K562 (cell line): ENCODE results near the gene FGF22. TPM values are rescaled to one million over a fixed set of nuclear protein-coding genes. Genes with fewer than 3 reads are reported as not detected.

ENCODE experiments used
- CTBP1 ChIP-seq: fragments of 450-650 bp; IDR thresholded peaks from 2 replicates; pipeline ENCODE4 v1.6.1; 2016; ENCODE audit warnings: borderline replicate concordance
- GATA2 ChIP-seq: sonication (generic); formaldehyde crosslinking; IDR thresholded peaks from 2 replicates; pipeline ENCODE4 v1.4.0; 2020; ENCODE audit warnings: mild to moderate bottlenecking, missing genetic modification reagents
- HNRNPL ChIP-seq: fragments of 200-400 bp; formaldehyde crosslinking; IDR thresholded peaks from 2 replicates; pipeline ENCODE4 v1.6.1; 2017; ENCODE audit warnings: low read depth, mild to moderate bottlenecking, low read length
- KLF6 ChIP-seq: fragments of 250-450 bp; sonication (Bioruptor Pico); IDR thresholded peaks from 2 replicates; pipeline ENCODE4 v1.4.0; 2020; ENCODE audit warnings: mild to moderate bottlenecking, moderate library complexity, borderline replicate concordance
- L3MBTL2 ChIP-seq: fragments of 450-650 bp; IDR thresholded peaks from 2 replicates; pipeline ENCODE4 v1.6.1; 2016; ENCODE audit warnings: mild to moderate bottlenecking, moderate library complexity
- NR2C2 ChIP-seq, 2 experiments: fragments of 200-800 bp in 1 of 2; sonication (Bioruptor generic) in 1 of 2; sonication (generic) in 1 of 2; formaldehyde crosslinking in 1 of 2; IDR thresholded peaks; 2 replicates each; pipeline versions ENCODE4 v1.6.1 to v1.8.0; 2016 to 2022; ENCODE audit warnings: mild to moderate bottlenecking in 1 of 2, missing compliant biosample characterization in 1 of 2, missing genetic modification characterization in 1 of 2, missing genetic modification reagents in 1 of 2
- POLR2A ChIP-seq: fragments of 450-650 bp; conservative IDR thresholded peaks from 2 replicates; pipeline ENCODE4 v1.6.1; 2016
- POLR2AphosphoS5 ChIP-seq: IDR thresholded peaks from 2 replicates; pipeline ENCODE4 v1.6.1; 2011; ENCODE audit warnings: mild to moderate bottlenecking, low read depth, low read length, moderate library complexity; ENCODE audit not compliant: control insufficient read depth, insufficient read depth
- RBM34 ChIP-seq: fragments of 200-400 bp; formaldehyde crosslinking; IDR thresholded peaks from 2 replicates; pipeline ENCODE4 v1.6.1; 2018; ENCODE audit warnings: low read length, borderline replicate concordance; ENCODE audit not compliant: insufficient read depth
- SIX5 ChIP-seq, 2 experiments: IDR thresholded peaks; 2 replicates each; pipeline ENCODE4 v1.6.1; 2011; ENCODE audit warnings: low read length in 2 of 2, borderline replicate concordance in 1 of 2, low read depth in 1 of 2, mild to moderate bottlenecking in 1 of 2, moderate library complexity in 1 of 2; ENCODE audit not compliant: insufficient read depth in 1 of 2
- SMAD4 ChIP-seq: fragments of 250-450 bp; sonication (Bioruptor Pico); conservative IDR thresholded peaks from 2 replicates; pipeline ENCODE4 v1.8.0; 2021; ENCODE audit warnings: inconsistent platforms, mild to moderate bottlenecking, moderate library complexity
- SMARCA5 ChIP-seq: fragments of 450-650 bp; IDR thresholded peaks from 2 replicates; pipeline ENCODE4 v1.6.1; 2016
- SNRNP70 ChIP-seq: fragments of 200-400 bp; formaldehyde crosslinking; optimal IDR thresholded peaks from 2 replicates; pipeline ENCODE3; 2017; ENCODE audit warnings: low read depth, low read length
- TFE3 ChIP-seq: fragments of 450-650 bp; formaldehyde crosslinking; IDR thresholded peaks from 2 replicates; pipeline ENCODE4 v1.4.0; 2020; ENCODE audit warnings: mild to moderate bottlenecking, mixed read lengths
- ZBTB1 ChIP-seq: sonication (generic); formaldehyde crosslinking; IDR thresholded peaks from 2 replicates; pipeline ENCODE4 v1.8.1; 2023; ENCODE audit warnings: missing genetic modification reagents, low read depth, mild to moderate bottlenecking, borderline replicate concordance
- ZNF121 ChIP-seq: sonication (generic); formaldehyde crosslinking; conservative IDR thresholded peaks from 2 replicates; pipeline ENCODE4 v1.8.0; 2022; ENCODE audit warnings: missing genetic modification reagents
- ZNF133 ChIP-seq: fragments of 250-450 bp; sonication (Bioruptor Pico); IDR thresholded peaks from 2 replicates; pipeline ENCODE4 v1.4.0; 2020; ENCODE audit warnings: mild to moderate bottlenecking
- ZNF445 ChIP-seq: fragments of 250-450 bp; sonication (Bioruptor Pico); IDR thresholded peaks from 2 replicates; pipeline ENCODE4 v1.4.0; 2020; ENCODE audit warnings: low read depth, mild to moderate bottlenecking, moderate library complexity
- polyA plus RNA-seq, 8 experiments: library from polyadenylated mRNA; depleted of rRNA in 4 of 8; stranded (reverse) in 5 of 8; unstranded in 3 of 8; fragments of >200 nt; fragmentation: Nextera tagmentation in 2 of 8; fragmentation: Illumina TruSeq in 1 of 8; extraction: Ambion mirVana in 2 of 8; extraction: Trizol in 1 of 8; gene quantifications; 2 replicates each; pipeline versions ENCODE4 v1.2.1 to v1.2.3, GENCODE V29; 2011 to 2014; ENCODE audit warnings: inconsistent platforms in 1 of 8, missing spikeins in 1 of 8
- total RNA-seq, 7 experiments: library from RNA; depleted of rRNA in 6 of 7; stranded (reverse); fragments of >200 nt in 6 of 7; fragmentation: Illumina TruSeq in 2 of 7; extraction: Trizol in 2 of 7; gene quantifications; 2 replicates each; pipeline versions ENCODE4 v1.2.1 to v1.2.3, GENCODE V29; 2011 to 2021; ENCODE audit warnings: low replicate concordance in 1 of 7
- TF ChIP-seq, protein P1 (sequence below): fragments of 450-650 bp; IDR thresholded peaks from 2 replicates; pipeline ENCODE4 v1.6.1; 2016; ENCODE audit warnings: mild to moderate bottlenecking
- TF ChIP-seq, protein P2 (sequence below): sonication (generic); formaldehyde crosslinking; IDR thresholded peaks from 2 replicates; pipeline ENCODE4 v1.8.1; 2023; ENCODE audit warnings: mild to moderate bottlenecking, missing genetic modification reagents
- TF ChIP-seq, protein P3 (sequence below): sonication (generic); IDR thresholded peaks from 2 replicates; pipeline ENCODE4 v1.6.1; 2016

The FGF22 gene
- total and polyA plus RNA-seq, 9 of the 15 experiments (the other 6 are each of a cell fraction or from before 2014, with no cell fraction given): 0.14 to 2.2 (median 0.86) TPM; not detected in 4

DNA sequence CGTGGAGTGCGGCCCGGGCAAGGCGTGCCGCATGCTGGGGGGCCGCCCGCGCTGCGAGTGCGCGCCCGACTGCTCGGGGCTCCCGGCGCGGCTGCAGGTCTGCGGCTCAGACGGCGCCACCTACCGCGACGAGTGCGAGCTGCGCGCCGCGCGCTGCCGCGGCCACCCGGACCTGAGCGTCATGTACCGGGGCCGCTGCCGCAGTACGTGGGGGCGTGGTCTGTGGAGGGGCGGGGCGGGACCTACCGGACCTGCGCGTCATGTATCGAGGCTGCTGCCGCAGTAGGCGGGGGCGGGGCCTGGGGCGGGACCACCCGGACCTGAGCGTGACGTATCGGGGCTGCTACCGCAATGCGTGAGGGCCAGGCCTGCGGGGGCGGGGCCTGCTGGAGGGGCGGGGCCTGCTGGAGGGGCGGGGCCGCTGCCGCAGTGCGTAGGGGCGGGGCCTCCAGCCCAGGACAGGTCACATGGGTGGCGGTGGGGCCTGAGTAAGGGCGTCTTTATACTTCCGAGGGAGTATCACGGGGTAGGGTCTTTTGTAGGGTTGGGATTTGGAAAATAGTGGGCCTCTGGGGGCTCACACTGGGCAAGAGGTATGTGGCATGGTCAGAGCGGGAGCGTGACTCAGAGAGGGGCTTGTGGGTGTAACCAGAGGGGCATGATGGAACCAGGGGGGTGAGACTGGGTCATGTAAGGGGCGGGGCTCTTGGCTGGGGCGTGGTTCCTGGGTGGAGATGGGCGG is 40.8 kb downstream of the FGF22 start (continued):
- TF ChIP-seq, protein P1, sequence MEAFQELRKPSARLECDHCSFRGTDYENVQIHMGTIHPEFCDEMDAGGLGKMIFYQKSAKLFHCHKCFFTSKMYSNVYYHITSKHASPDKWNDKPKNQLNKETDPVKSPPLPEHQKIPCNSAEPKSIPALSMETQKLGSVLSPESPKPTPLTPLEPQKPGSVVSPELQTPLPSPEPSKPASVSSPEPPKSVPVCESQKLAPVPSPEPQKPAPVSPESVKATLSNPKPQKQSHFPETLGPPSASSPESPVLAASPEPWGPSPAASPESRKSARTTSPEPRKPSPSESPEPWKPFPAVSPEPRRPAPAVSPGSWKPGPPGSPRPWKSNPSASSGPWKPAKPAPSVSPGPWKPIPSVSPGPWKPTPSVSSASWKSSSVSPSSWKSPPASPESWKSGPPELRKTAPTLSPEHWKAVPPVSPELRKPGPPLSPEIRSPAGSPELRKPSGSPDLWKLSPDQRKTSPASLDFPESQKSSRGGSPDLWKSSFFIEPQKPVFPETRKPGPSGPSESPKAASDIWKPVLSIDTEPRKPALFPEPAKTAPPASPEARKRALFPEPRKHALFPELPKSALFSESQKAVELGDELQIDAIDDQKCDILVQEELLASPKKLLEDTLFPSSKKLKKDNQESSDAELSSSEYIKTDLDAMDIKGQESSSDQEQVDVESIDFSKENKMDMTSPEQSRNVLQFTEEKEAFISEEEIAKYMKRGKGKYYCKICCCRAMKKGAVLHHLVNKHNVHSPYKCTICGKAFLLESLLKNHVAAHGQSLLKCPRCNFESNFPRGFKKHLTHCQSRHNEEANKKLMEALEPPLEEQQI: no peak
- peak; percentile 39; the same call in 1 of the 2 replicates for TF ChIP-seq NR2C2 (CRISPR knock-in tag; IDR thresholded peaks at IDR 0.05)
- peak; percentile 50; the same call in 1 of the 2 replicates for TF ChIP-seq NR2C2 (tag; IDR thresholded peaks at IDR 0.05)
- peak; percentile 80; the same call in 1 of the 2 replicates for TF ChIP-seq L3MBTL2
- TF ChIP-seq POLR2A: peak; percentile 86
- TF ChIP-seq SMAD4 (CRISPR knock-in tag): peak; percentile 83
- TF ChIP-seq, protein P2, sequence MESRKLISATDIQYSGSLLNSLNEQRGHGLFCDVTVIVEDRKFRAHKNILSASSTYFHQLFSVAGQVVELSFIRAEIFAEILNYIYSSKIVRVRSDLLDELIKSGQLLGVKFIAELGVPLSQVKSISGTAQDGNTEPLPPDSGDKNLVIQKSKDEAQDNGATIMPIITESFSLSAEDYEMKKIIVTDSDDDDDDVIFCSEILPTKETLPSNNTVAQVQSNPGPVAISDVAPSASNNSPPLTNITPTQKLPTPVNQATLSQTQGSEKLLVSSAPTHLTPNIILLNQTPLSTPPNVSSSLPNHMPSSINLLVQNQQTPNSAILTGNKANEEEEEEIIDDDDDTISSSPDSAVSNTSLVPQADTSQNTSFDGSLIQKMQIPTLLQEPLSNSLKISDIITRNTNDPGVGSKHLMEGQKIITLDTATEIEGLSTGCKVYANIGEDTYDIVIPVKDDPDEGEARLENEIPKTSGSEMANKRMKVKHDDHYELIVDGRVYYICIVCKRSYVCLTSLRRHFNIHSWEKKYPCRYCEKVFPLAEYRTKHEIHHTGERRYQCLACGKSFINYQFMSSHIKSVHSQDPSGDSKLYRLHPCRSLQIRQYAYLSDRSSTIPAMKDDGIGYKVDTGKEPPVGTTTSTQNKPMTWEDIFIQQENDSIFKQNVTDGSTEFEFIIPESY (CRISPR knock-in tag): peak; percentile 73; the same call in 1 of the 2 replicates
- TF ChIP-seq POLR2AphosphoS5: peak; percentile 67
- TF ChIP-seq SMARCA5: no peak
- TF ChIP-seq KLF6 (CRISPR knock-in tag): peak; percentile 59; the same call in 1 of the 2 replicates
- TF ChIP-seq RBM34: no peak
- TF ChIP-seq GATA2 (CRISPR knock-in tag): no peak
- TF ChIP-seq, protein P3, sequence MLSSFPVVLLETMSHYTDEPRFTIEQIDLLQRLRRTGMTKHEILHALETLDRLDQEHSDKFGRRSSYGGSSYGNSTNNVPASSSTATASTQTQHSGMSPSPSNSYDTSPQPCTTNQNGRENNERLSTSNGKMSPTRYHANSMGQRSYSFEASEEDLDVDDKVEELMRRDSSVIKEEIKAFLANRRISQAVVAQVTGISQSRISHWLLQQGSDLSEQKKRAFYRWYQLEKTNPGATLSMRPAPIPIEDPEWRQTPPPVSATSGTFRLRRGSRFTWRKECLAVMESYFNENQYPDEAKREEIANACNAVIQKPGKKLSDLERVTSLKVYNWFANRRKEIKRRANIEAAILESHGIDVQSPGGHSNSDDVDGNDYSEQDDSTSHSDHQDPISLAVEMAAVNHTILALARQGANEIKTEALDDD: no peak
- TF ChIP-seq CTBP1: peak; percentile 99
- TF ChIP-seq ZNF445 (CRISPR knock-in tag): 0 out of 2 replicates have a peak, but pooled peaks have one; percentile 26
- no peak for TF ChIP-seq HNRNPL
- TF ChIP-seq ZNF121: no peak
- peak; percentile 49 for TF ChIP-seq TFE3 (CRISPR knock-in tag)
- TF ChIP-seq ZNF133 (CRISPR knock-in tag): 0 out of 2 replicates have a peak, but pooled peaks have one; percentile 49
- TF ChIP-seq SNRNP70: no peak
- no peak for TF ChIP-seq SIX5 (IDR thresholded peaks at IDR 0.05; ENCODE audit: borderline replicate concordance in 1 of 2, insufficient read depth in 1 of 2, low read depth in 1 of 2, low read length in 2 of 2)
- TF ChIP-seq ZBTB1 (CRISPR knock-in tag): peak; percentile 77; the same call in 1 of the 2 replicates
